Measurements from ENCODE around the gene AURKA. TPM values are rescaled to one million over a fixed set of nuclear protein-coding genes. Genes with fewer than 3 reads are reported as not detected.
A peak's percentile ranks its signal among the peaks of the same experiment; 100 is the strongest.

AURKA gene
- total and polyA plus RNA-seq, 9 of the 15 experiments (the other 6 are each of a cell fraction or from before 2014, with no cell fraction given) = 72.7 to 162 (median 113) TPM

GRCh38 chr20:56392132-56392880, at the start of gene AURKA, which contains the start of gene CSTF1 (continued):
- TF ChIP-seq E2F8 (IDR thresholded peaks at IDR 0.05; ENCODE audit: low read depth, partially characterized antibody) (peak; percentile 83), YY1 (IDR thresholded peaks at IDR 0.05; ENCODE audit: borderline replicate concordance in 1 of 3, control insufficient read depth in 1 of 3, extremely low read depth in 1 of 3, insufficient read depth in 3 of 3, insufficient read length in 1 of 3, insufficient replicate concordance in 2 of 3, low read depth in 1 of 3, low read length in 2 of 3) (peak; percentile 92 to 100 (median 99)), NBN (IDR thresholded peaks at IDR 0.05; ENCODE audit: low read depth) (peak; percentile 85), ZNF445 (CRISPR knock-in tag; IDR thresholded peaks at IDR 0.05; ENCODE audit: low read depth) (no peak), NFIC (IDR thresholded peaks at IDR 0.05) (peak; percentile 17; the same call in 1 of the 2 replicates), ETV5 (CRISPR knock-in tag; IDR thresholded peaks at IDR 0.05; ENCODE audit: low read depth) (peak; percentile 18; the same call in 1 of the 2 replicates), MTF1 (CRISPR knock-in tag; IDR thresholded peaks at IDR 0.05; ENCODE audit: borderline replicate concordance) (no peak), NRF1 (conservative IDR thresholded peaks at IDR 0.05 in 1 of 2, IDR thresholded peaks at IDR 0.05 in 1 of 2) (peak; percentile 98), NKRF (IDR thresholded peaks at IDR 0.05; ENCODE audit: borderline replicate concordance) (peak; percentile 79), ZBTB12 (CRISPR knock-in tag; IDR thresholded peaks at IDR 0.05) (peak; percentile 89), SPI1 (IDR thresholded peaks at IDR 0.05; ENCODE audit: borderline replicate concordance, low read depth, low read length) (peak; percentile 52), THAP7 (CRISPR knock-in tag; IDR thresholded peaks at IDR 0.05) (no peak), ZNF41 (CRISPR knock-in tag; conservative IDR thresholded peaks at IDR 0.05) (no peak), ELF2 (CRISPR knock-in tag; IDR thresholded peaks at IDR 0.05) (peak; percentile 98), HINFP (tag; conservative IDR thresholded peaks at IDR 0.05; ENCODE audit: low read depth) (peak; percentile 98), ZNF717 (CRISPR knock-in tag; IDR thresholded peaks at IDR 0.05) (no peak), SIN3B (IDR thresholded peaks at IDR 0.05; ENCODE audit: low read depth) (peak; percentile 73; the same call in 1 of the 2 replicates), MEF2D (tag; conservative IDR thresholded peaks at IDR 0.05; ENCODE audit: low read depth) (no peak; the same call in 1 of the 2 replicates), YBX1 (IDR thresholded peaks at IDR 0.05) (no peak)

Measured in K562 (cell line).